ENCODE data around the gene CHRD. TPM values are rescaled to one million over a fixed set of nuclear protein-coding genes. Genes with fewer than 3 reads are reported as not detected.

CHRD gene
- total RNA-seq, 2 experiments from 2014 or later: not detected

DNA sequence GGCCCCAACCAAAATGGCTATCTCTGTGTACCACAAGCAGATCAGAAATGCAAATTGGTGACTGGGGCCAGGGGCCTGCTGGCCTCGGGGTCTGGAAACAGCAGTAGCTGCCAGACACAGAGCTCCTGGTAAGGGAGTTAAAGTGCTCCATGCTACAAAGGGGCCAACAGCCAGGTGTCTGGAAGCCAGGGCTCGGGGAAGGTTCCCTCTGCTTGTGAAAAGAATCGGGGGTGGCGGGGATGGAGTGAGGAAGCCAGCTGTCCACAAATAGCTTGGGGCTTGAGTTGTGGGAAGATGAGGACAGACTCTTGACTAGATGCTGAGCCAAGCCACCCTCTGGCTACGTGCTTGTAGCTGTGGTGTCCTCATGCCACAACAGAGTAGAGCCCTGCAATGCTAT, 39.3 kb downstream of the CHRD start:
- POLR2A ChIA-PET: interaction anchor here (1.4 kb wide), 1 partner anchor 122 kb away, joined by 3 read pairs; no protein-coding TSS in a partner anchor
- CTCF ChIA-PET: interaction anchor here (0.7 to 7.6 kb wide), 8 partner anchors 47 to 124 kb away, joined by 3 to 69 read pairs (median 4); no protein-coding TSS in a partner anchor
- Mint-ChIP-seq H3K27ac (no peak overlapping the region), H3K4me3 (no peak overlapping the region), H3K36me3 (ENCODE audit: low read depth) (no peaks in the 10 kb centered on the region), H3K4me1 (ENCODE audit: low read depth) (no peaks in the 10 kb centered on the region), H3K9me3 (no peaks in the 10 kb centered on the region), H3K27me3 (peaks cover 2% of the 10 kb centered on the region)
- DNase-seq (no peak), ATAC-seq (no peak)
- TF ChIP-seq, protein P1, sequence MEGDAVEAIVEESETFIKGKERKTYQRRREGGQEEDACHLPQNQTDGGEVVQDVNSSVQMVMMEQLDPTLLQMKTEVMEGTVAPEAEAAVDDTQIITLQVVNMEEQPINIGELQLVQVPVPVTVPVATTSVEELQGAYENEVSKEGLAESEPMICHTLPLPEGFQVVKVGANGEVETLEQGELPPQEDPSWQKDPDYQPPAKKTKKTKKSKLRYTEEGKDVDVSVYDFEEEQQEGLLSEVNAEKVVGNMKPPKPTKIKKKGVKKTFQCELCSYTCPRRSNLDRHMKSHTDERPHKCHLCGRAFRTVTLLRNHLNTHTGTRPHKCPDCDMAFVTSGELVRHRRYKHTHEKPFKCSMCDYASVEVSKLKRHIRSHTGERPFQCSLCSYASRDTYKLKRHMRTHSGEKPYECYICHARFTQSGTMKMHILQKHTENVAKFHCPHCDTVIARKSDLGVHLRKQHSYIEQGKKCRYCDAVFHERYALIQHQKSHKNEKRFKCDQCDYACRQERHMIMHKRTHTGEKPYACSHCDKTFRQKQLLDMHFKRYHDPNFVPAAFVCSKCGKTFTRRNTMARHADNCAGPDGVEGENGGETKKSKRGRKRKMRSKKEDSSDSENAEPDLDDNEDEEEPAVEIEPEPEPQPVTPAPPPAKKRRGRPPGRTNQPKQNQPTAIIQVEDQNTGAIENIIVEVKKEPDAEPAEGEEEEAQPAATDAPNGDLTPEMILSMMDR (IDR thresholded peaks at IDR 0.05): no peak
- intact Hi-C loops (cut with micrococcal nuclease): loop anchor here (2.0 to 10.0 kb wide), 2 partner anchors 96 to 126 kb away; no protein-coding TSS in a partner anchor

- H3K27me3 Mint-ChIP-seq: peaks cover 5% of the 10 kb centered on the region
- intact Hi-C loops (cut with micrococcal nuclease): no loop called here
- DNase-seq (no peak), ATAC-seq (no peak)
- TF ChIP-seq, protein P1 (IDR thresholded peaks at IDR 0.05): no peak
- H3K27ac Mint-ChIP-seq: no peak overlapping the region
- H3K4me3 Mint-ChIP-seq: no peak overlapping the region
- no peaks in the 10 kb centered on the region for H3K36me3 Mint-ChIP-seq (ENCODE audit: low read depth)
- no peaks in the 10 kb centered on the region for H3K4me1 Mint-ChIP-seq (ENCODE audit: low read depth)
- no peaks in the 10 kb centered on the region for H3K9me3 Mint-ChIP-seq
- CTCF ChIA-PET: interaction anchor here (0.8 to 2.6 kb wide), 2 partner anchors 106 to 118 kb away, joined by 3 to 16 read pairs; no protein-coding TSS in a partner anchor
- POLR2A ChIA-PET: no interaction called here
Observed at GRCh38 chr3:184423561-184423960, 43.7 kb downstream of the CHRD start.

- Mint-ChIP-seq H3K9me3 (no peaks in the 10 kb centered on the region), H3K36me3 (ENCODE audit: low read depth) (no peaks in the 10 kb centered on the region), H3K4me1 (ENCODE audit: low read depth) (no peaks in the 10 kb centered on the region), H3K27ac (no peak overlapping the region), H3K4me3 (no peak overlapping the region), H3K27me3 (peaks cover 5% of the 10 kb centered on the region)
- TF ChIP-seq, protein P1 (IDR thresholded peaks at IDR 0.05): no peak
- ChIA-PET POLR2A (no interaction called here), CTCF (interaction anchor here (1.5 to 1.9 kb wide), 2 partner anchors 87 to 116 kb away, joined by 6 read pairs; no protein-coding TSS in a partner anchor)
- DNase-seq: no peak
- no peak for ATAC-seq
- intact Hi-C loops (cut with micrococcal nuclease): no loop called here
Observed at GRCh38 chr3:184426691-184427141, 46.9 kb downstream of the CHRD start.

GRCh38 chr3:184428561-184429175, 48.8 kb downstream of the CHRD start:
- intact Hi-C loops (cut with micrococcal nuclease): no loop called here
- Mint-ChIP-seq H3K27ac (no peak overlapping the region), H3K4me3 (no peak overlapping the region), H3K4me1 (ENCODE audit: low read depth) (no peaks in the 10 kb centered on the region), H3K27me3 (peaks cover 3% of the 10 kb centered on the region), H3K36me3 (ENCODE audit: low read depth) (no peaks in the 10 kb centered on the region), H3K9me3 (no peaks in the 10 kb centered on the region)
- TF ChIP-seq, protein P1 (IDR thresholded peaks at IDR 0.05): no peak
- no peak for DNase-seq
- ChIA-PET CTCF (interaction anchor here (1.0 to 1.9 kb wide), 3 partner anchors 57 to 114 kb away, joined by 3 to 6 read pairs (median 4); no protein-coding TSS in a partner anchor), POLR2A (interaction anchor here (0.6 kb wide), 1 partner anchor 544 kb away, joined by 3 read pairs; the partner anchor contains the start of gene PARL)
- ATAC-seq: no peak

GRCh38 chr3:184429786-184430185, 49.9 kb downstream of the CHRD start:
- H3K4me3 Mint-ChIP-seq: no peak overlapping the region
- ChIA-PET POLR2A (no interaction called here), CTCF (interaction anchor here (0.9 to 1.2 kb wide), 3 partner anchors 12 to 84 kb away, joined by 3 to 4 read pairs (median 3); no protein-coding TSS in a partner anchor)
- intact Hi-C loops (cut with micrococcal nuclease): no loop called here
- no peak overlapping the region for H3K27ac Mint-ChIP-seq
- H3K9me3 Mint-ChIP-seq: no peaks in the 10 kb centered on the region
- no peaks in the 10 kb centered on the region for H3K36me3 Mint-ChIP-seq (ENCODE audit: low read depth)
- no peaks in the 10 kb centered on the region for H3K4me1 Mint-ChIP-seq (ENCODE audit: low read depth)
- TF ChIP-seq, protein P1 (IDR thresholded peaks at IDR 0.05): no peak
- ATAC-seq (no peak), DNase-seq (no peak)
- H3K27me3 Mint-ChIP-seq: peaks cover 3% of the 10 kb centered on the region
